Neuronal stem cell (in vitro differentiated cells): ENCODE results near the gene TMEM203.

Experiments
- DNase-seq: peaks from one replicate; pipeline ENCODE4 v3.0.0-alpha.2; 2013; ENCODE audit warnings: low spot score
- H2AFZ ChIP-seq: one replicate; pipeline ENCODE4 v1.6.1; 2013; ENCODE audit warnings: mild to moderate bottlenecking, low read length, inconsistent platforms
- H2AK5ac ChIP-seq: 2 replicates; pipeline ENCODE4 v1.6.1; 2013; ENCODE audit warnings: low read depth, mild to moderate bottlenecking, inconsistent platforms, low read length, moderate library complexity, mixed read lengths
- H2BK120ac ChIP-seq: 2 replicates; pipeline ENCODE4 v1.6.1; 2013; ENCODE audit warnings: low read depth, mild to moderate bottlenecking, inconsistent platforms, low read length, moderate library complexity, mixed read lengths
- H2BK12ac ChIP-seq: one replicate; pipeline ENCODE4 v1.6.1; 2013; ENCODE audit warnings: low read length, inconsistent platforms
- H2BK15ac ChIP-seq: 2 replicates; pipeline ENCODE4 v1.6.1; 2013; ENCODE audit warnings: mild to moderate bottlenecking, low read length, inconsistent platforms, mixed read lengths
- H2BK5ac ChIP-seq: one replicate; pipeline ENCODE4 v1.6.1; 2013; ENCODE audit warnings: inconsistent platforms, mild to moderate bottlenecking, low read length, moderate library complexity
- H3K14ac ChIP-seq: one replicate; pipeline ENCODE4 v1.6.1; 2013; ENCODE audit warnings: low read length, inconsistent platforms
- H3K18ac ChIP-seq: 2 replicates; pipeline ENCODE4 v1.6.1; 2013; ENCODE audit warnings: low read length, inconsistent platforms
- H3K23ac ChIP-seq: 2 replicates; pipeline ENCODE4 v1.6.1; 2013; ENCODE audit warnings: low read depth, mild to moderate bottlenecking, mixed read lengths, low read length, inconsistent platforms; ENCODE audit not compliant: poor library complexity
- H3K27ac ChIP-seq: replicated peaks from 3 replicates; pipeline ENCODE4 v1.5.1; 2013; ENCODE audit warnings: low read length, inconsistent platforms
- H3K27me3 ChIP-seq, 3 experiments: 2 replicates each; pipeline ENCODE4 v1.6.1; 2013; ENCODE audit warnings: low read length in 3 of 3, mild to moderate bottlenecking in 2 of 3, inconsistent platforms in 1 of 3, low read depth in 1 of 3, mixed read lengths in 1 of 3, moderate library complexity in 1 of 3; ENCODE audit not compliant: control insufficient read depth in 3 of 3, insufficient read depth in 3 of 3
- H3K36me3 ChIP-seq, 2 donors: replicated peaks in 1 of 2; 2 replicates each; pipeline ENCODE4 v1.6.1; 2013; ENCODE audit warnings: low read length in 2 of 2; ENCODE audit not compliant: control insufficient read depth in 2 of 2, insufficient read depth in 2 of 2
- H3K4ac ChIP-seq: 2 replicates; pipeline ENCODE4 v1.6.1; 2013; ENCODE audit warnings: inconsistent platforms, mild to moderate bottlenecking, low read length, moderate library complexity
- H3K4me1 ChIP-seq, 2 donors: 1 replicate in 1 of 2; 2 replicates in 1 of 2; pipeline ENCODE4 v1.6.1; 2013; ENCODE audit warnings: low read length in 2 of 2, low read depth in 1 of 2; ENCODE audit not compliant: control insufficient read depth in 2 of 2, insufficient read depth in 1 of 2
- H3K4me2 ChIP-seq: one replicate; pipeline ENCODE4 v1.6.1; 2013; ENCODE audit warnings: mild to moderate bottlenecking, low read length, inconsistent platforms; ENCODE audit not compliant: insufficient read depth, poor library complexity, severe bottlenecking
- H3K4me3 ChIP-seq, 2 donors: 2 replicates each; pipeline ENCODE4 v1.5.1; 2013; ENCODE audit warnings: low read length in 2 of 2, mild to moderate bottlenecking in 2 of 2, inconsistent platforms in 1 of 2, moderate library complexity in 1 of 2
- H3K79me1 ChIP-seq: one replicate; pipeline ENCODE4 v1.6.1; 2013; ENCODE audit warnings: low read depth, mild to moderate bottlenecking, inconsistent platforms, low read length, moderate library complexity
- H3K9ac ChIP-seq: one replicate; pipeline ENCODE4 v1.6.1; 2013; ENCODE audit warnings: mild to moderate bottlenecking, low read depth, low read length, inconsistent platforms; ENCODE audit not compliant: poor library complexity
- H3K9me3 ChIP-seq, 2 donors: replicated peaks in 1 of 2; 2 replicates each; pipeline versions ENCODE3 to v1.6.1; 2013; ENCODE audit warnings: low read length in 2 of 2, mild to moderate bottlenecking in 2 of 2, inconsistent platforms in 1 of 2, low read depth in 1 of 2, mixed read lengths in 1 of 2, moderate library complexity in 1 of 2; ENCODE audit not compliant: control insufficient read depth in 2 of 2, insufficient read depth in 1 of 2
- H4K8ac ChIP-seq: one replicate; pipeline ENCODE4 v1.6.1; 2013; ENCODE audit warnings: low read depth, mild to moderate bottlenecking, inconsistent platforms, low read length, moderate library complexity
- H4K91ac ChIP-seq: one replicate; pipeline ENCODE4 v1.6.1; 2013; ENCODE audit warnings: low read length, low read depth, mild to moderate bottlenecking, inconsistent platforms; ENCODE audit not compliant: poor library complexity
- WGBS, 2 donors: extraction: QIAGEN DNeasy Blood & Tissue Kit; methylation state at CpG; one replicate each; pipeline ENCODE4 v1.1.7; 2013; ENCODE audit warnings: missing lambda C conversion rate in 2 of 2, mixed read lengths in 1 of 2; ENCODE audit not compliant: insufficient read length in 2 of 2, insufficient replicate concordance in 1 of 2; ENCODE audit errors: extremely low coverage in 2 of 2; 5-methylcytosine and 5-hydroxymethylcytosine counted together

TMEM203 gene

GRCh38 chr9:137189297-137190295 lies 15.9 kb downstream of the TMEM203 start:
- Histone ChIP-seq H3K4me1 (peaks cover 17% of the 10 kb centered on the region in 2 donors), H3K27ac (no peak overlapping the region), H3K18ac (no peak overlapping the region), H3K23ac (peak overlapping the region; percentile 95), H3K14ac (no peak overlapping the region), H4K8ac (no peak overlapping the region), H3K4me2 (peak overlapping the region; percentile 93), H3K4me3 (peak overlapping the region; percentile 99 to 100), H3K4ac (no peak overlapping the region), H4K91ac (no peak overlapping the region), H2BK15ac (no peak overlapping the region), H2BK5ac (no peak overlapping the region), H2BK12ac (no peak overlapping the region), H3K9ac (peak overlapping the region; percentile 93), H3K9me3 (peaks cover 0 to 1% of the 10 kb centered on the region in 2 donors), H3K27me3 (peaks cover 0 to 2% (median 0%) of the 10 kb centered on the region in 3 experiments), H3K36me3 (peaks cover 15 to 52% of the 10 kb centered on the region in 2 donors), H2AFZ (peak overlapping the region; percentile 95), H2AK5ac (peak overlapping the region; percentile 84), H2BK120ac (no peak overlapping the region), H3K79me1 (peaks cover 37% of the 10 kb centered on the region)
- no CpG with 5 or more reads among the region's 23 CpGs for WGBS, 2 donors
- no peak for DNase-seq

GRCh38 chr9:137188490-137189296 lies 16.8 kb downstream of the TMEM203 start, which contains the start of the genes ANAPC2 and SSNA1:
Gene ANAPC2 (minus strand): TSS chr9:137188560. CDS start chr9:137188532, 28 bp downstream.
Gene SSNA1 (plus strand): TSS chr9:137188676. CDS start chr9:137188727, 51 bp downstream.
- peak within 1 kb of the TSS; percentile 95 for H3K9ac ChIP-seq
- peak within 1 kb of the TSS; percentile 95 for H3K23ac ChIP-seq
- no peak within 1 kb of the TSS for H2BK15ac ChIP-seq
- peak within 1 kb of the TSS; percentile 98 for H4K8ac ChIP-seq
- peaks cover 12 to 17% of the 10 kb centered on the region in 2 donors for H3K4me1 ChIP-seq
- H3K14ac ChIP-seq = peak within 1 kb of the TSS; percentile 82
- H3K4ac ChIP-seq = peak within 1 kb of the TSS; percentile 78
- peaks cover 18 to 61% of the 10 kb centered on the region in 2 donors for H3K36me3 ChIP-seq
- peaks cover 0 to 2% (median 0%) of the 10 kb centered on the region in 3 experiments for H3K27me3 ChIP-seq
- H2BK12ac ChIP-seq = no peak within 1 kb of the TSS
- H3K27ac ChIP-seq = no peak within 1 kb of the TSS
- H3K18ac ChIP-seq = peak within 1 kb of the TSS; percentile 92
- peaks cover 0 to 1% of the 10 kb centered on the region in 2 donors for H3K9me3 ChIP-seq
- peak within 1 kb of the TSS; percentile 95 for H2AFZ ChIP-seq
- peak within 1 kb of the TSS; percentile 93 for H2AK5ac ChIP-seq
- H3K4me3 ChIP-seq = peak within 1 kb of the TSS; percentile 99 to 100
- H3K79me1 ChIP-seq = peaks cover 32% of the 10 kb centered on the region
- H2BK5ac ChIP-seq = peak within 1 kb of the TSS; percentile 78
- WGBS, 2 donors = no CpG with 5 or more reads among the region's 98 CpGs
- peak; percentile 93 for DNase-seq
- no peak within 1 kb of the TSS for H2BK120ac ChIP-seq
- H4K91ac ChIP-seq = no peak within 1 kb of the TSS
- H3K4me2 ChIP-seq = peak within 1 kb of the TSS; percentile 94

- H3K4ac ChIP-seq = peak overlapping the region; percentile 78
- H3K27ac ChIP-seq = no peak overlapping the region
- peaks cover 28% of the 10 kb centered on the region for H3K79me1 ChIP-seq
- DNase-seq = no peak
- peaks cover 0 to 1% of the 10 kb centered on the region in 2 donors for H3K9me3 ChIP-seq
- H4K91ac ChIP-seq = no peak overlapping the region
- H2AFZ ChIP-seq = peak overlapping the region; percentile 95
- no peak overlapping the region for H2BK120ac ChIP-seq
- WGBS, 2 donors = no CpG with 5 or more reads among the region's 31 CpGs
- H2BK12ac ChIP-seq = no peak overlapping the region
- H3K23ac ChIP-seq = peak overlapping the region; percentile 95
- no peak overlapping the region for H2BK15ac ChIP-seq
- H3K4me3 ChIP-seq = peak overlapping the region; percentile 99 to 100
- H2AK5ac ChIP-seq = peak overlapping the region; percentile 93
- H2BK5ac ChIP-seq = peak overlapping the region; percentile 78
- H3K18ac ChIP-seq = peak overlapping the region; percentile 89
- H4K8ac ChIP-seq = peak overlapping the region; percentile 98
- peak overlapping the region; percentile 95 for H3K9ac ChIP-seq
- peaks cover 12 to 17% of the 10 kb centered on the region in 2 donors for H3K4me1 ChIP-seq
- H3K27me3 ChIP-seq = peaks cover 0 to 2% (median 0%) of the 10 kb centered on the region in 3 experiments
- H3K36me3 ChIP-seq = peaks cover 24 to 67% of the 10 kb centered on the region in 2 donors
- H3K4me2 ChIP-seq = peak overlapping the region; percentile 94
- peak overlapping the region; percentile 82 for H3K14ac ChIP-seq
These were observed 17.4 kb downstream of the TMEM203 start for GRCh38 chr9:137188086-137188489.
